ENCODE data around the gene ASRGL1.
A peak's percentile ranks its signal among the peaks of the same experiment; 100 is the strongest.

Gene ASRGL1

GRCh38 chr11:62404901-62405300 lies 67.7 kb downstream of the ASRGL1 start:
- no peak for DNase-seq (ENCODE audit: low read depth)
- no peak for TF ChIP-seq CTCF (IDR thresholded peaks at IDR 0.05; ENCODE audit: insufficient read depth, low read depth, low read length, missing control alignments)

GRCh38 chr11:62406034-62406433 lies 68.8 kb downstream of the ASRGL1 start:
- no peak overlapping the region for H3K4me3 ChIP-seq (ENCODE audit: low read length)
- no peak for DNase-seq (ENCODE audit: low read depth)
- TF ChIP-seq CTCF (IDR thresholded peaks at IDR 0.05; ENCODE audit: insufficient read depth, low read depth, low read length, missing control alignments), result no peak

More at GRCh38 chr11:62404901-62405300, 67.7 kb downstream of the ASRGL1 start:
- H3K4me3 ChIP-seq (ENCODE audit: low read length), result no peak overlapping the region

- H3K4me3 ChIP-seq (ENCODE audit: low read length), result no peak overlapping the region
- no peak for TF ChIP-seq CTCF (IDR thresholded peaks at IDR 0.05; ENCODE audit: insufficient read depth, low read depth, low read length, missing control alignments)
- no peak for DNase-seq (ENCODE audit: low read depth)
These were observed 72.6 kb downstream of the ASRGL1 start for GRCh38 chr11:62409831-62410230.

GRCh38 chr11:62410972-62411371 lies 73.7 kb downstream of the ASRGL1 start:
- no peak overlapping the region for H3K4me3 ChIP-seq (ENCODE audit: low read length)
- TF ChIP-seq CTCF (IDR thresholded peaks at IDR 0.05; ENCODE audit: insufficient read depth, low read depth, low read length, missing control alignments), result no peak
- peak; percentile 49 for DNase-seq (ENCODE audit: low read depth)

GRCh38 chr11:62411524-62411923 lies 74.3 kb downstream of the ASRGL1 start:
- no peak for DNase-seq (ENCODE audit: low read depth)
- H3K4me3 ChIP-seq (ENCODE audit: low read length), result no peak overlapping the region
- TF ChIP-seq CTCF (IDR thresholded peaks at IDR 0.05; ENCODE audit: insufficient read depth, low read depth, low read length, missing control alignments), result no peak

GRCh38 chr11:62413060-62413696 lies 75.9 kb downstream of the ASRGL1 start:
- TF ChIP-seq CTCF (IDR thresholded peaks at IDR 0.05; ENCODE audit: insufficient read depth, low read depth, low read length, missing control alignments), result no peak
- no peak overlapping the region for H3K4me3 ChIP-seq (ENCODE audit: low read length)
- peak; percentile 24 for DNase-seq (ENCODE audit: low read depth)

- no peak for TF ChIP-seq CTCF (IDR thresholded peaks at IDR 0.05; ENCODE audit: insufficient read depth, low read depth, low read length, missing control alignments)
- H3K4me3 ChIP-seq (ENCODE audit: low read length), result no peak overlapping the region
- DNase-seq (ENCODE audit: low read depth), result no peak
These were observed 79.3 kb downstream of the ASRGL1 start for GRCh38 chr11:62416596-62416995.
